ENCODE data around the gene GLB1L. TPM values are rescaled to one million over a fixed set of nuclear protein-coding genes. Genes with fewer than 3 reads are reported as not detected.
A peak's percentile ranks its signal among the peaks of the same experiment; 100 is the strongest.

GLB1L gene
- total and polyA plus RNA-seq, 4 experiments from 2014 or later, result 0.26 to 2.5 (median 1.1) TPM

GRCh38 chr2:219286436-219287115, 41.3 kb upstream of the GLB1L start:
- peaks cover 22 to 42% of the 10 kb centered on the region in 2 donors for H3K36me3 Mint-ChIP-seq
- peaks cover 6% of the 10 kb centered on the region for H3K4me1 ChIP-seq (ENCODE audit: insufficient read depth, low read length)
- peak in 1 of 5 donors; percentile 30 for DNase-seq
- H3K4me1 Mint-ChIP-seq, result peaks cover 0 to 11% (median 7%) of the 10 kb centered on the region in 4 donors
- H3K4me3 Mint-ChIP-seq, result no peak overlapping the region
- H3K4me3 ChIP-seq (ENCODE audit: low read length in 2 of 2), result no peak overlapping the region
- H3K27ac Mint-ChIP-seq, result peak overlapping the region in 5 of 7 donors; percentile 36 to 85 (median 47)
- H3K27me3 ChIP-seq (ENCODE audit: insufficient read depth, low read length), result no peaks in the 10 kb centered on the region
- CTCF ChIA-PET (ENCODE audit: partially characterized antibody), result interaction anchor here (1.1 to 14.0 kb wide), 4 partner anchors 7 to 115 kb away, joined by 4 to 208 read pairs (median 4); no protein-coding TSS in a partner anchor
- POLR2A ChIA-PET (ENCODE audit: partially characterized antibody), result interaction anchor here (1.0 to 1.3 kb wide), 5 partner anchors 8 to 110 kb away, joined by 3 to 4 read pairs (median 4); partner anchors contain the start of genes ABCB6, ANKZF1, ATG9A and CNPPD1
- H3K9me3 ChIP-seq (ENCODE audit: control insufficient read depth in 1 of 2, low read length in 2 of 2), result no peaks in the 10 kb centered on the region
- peaks cover 42% of the 10 kb centered on the region for H3K36me3 ChIP-seq (ENCODE audit: insufficient read depth, low read length)
- H3K9me3 Mint-ChIP-seq, result no peaks in the 10 kb centered on the region
- no peak overlapping the region for H3K27ac ChIP-seq (ENCODE audit: low read depth, low read length)
- no peaks in the 10 kb centered on the region for H3K27me3 Mint-ChIP-seq
- intact Hi-C loops (cut with micrococcal nuclease), result no loop called here

GRCh38 chr2:219285894-219286425, 40.7 kb upstream of the GLB1L start:
- intact Hi-C loops (cut with micrococcal nuclease), result no loop called here
- CTCF ChIA-PET (ENCODE audit: partially characterized antibody), result interaction anchor here (1.1 to 14.0 kb wide), 3 partner anchors 7 to 13 kb away, joined by 4 to 208 read pairs (median 4); no protein-coding TSS in a partner anchor
- Histone ChIP-seq H3K9me3 (ENCODE audit: control insufficient read depth in 1 of 2, low read length in 2 of 2) (no peaks in the 10 kb centered on the region), H3K4me1 (ENCODE audit: insufficient read depth, low read length) (peaks cover 7% of the 10 kb centered on the region), H3K36me3 (ENCODE audit: insufficient read depth, low read length) (peaks cover 48% of the 10 kb centered on the region), H3K4me3 (ENCODE audit: low read length in 2 of 2) (no peak overlapping the region), H3K27me3 (ENCODE audit: insufficient read depth, low read length) (no peaks in the 10 kb centered on the region), H3K27ac (ENCODE audit: low read depth, low read length) (no peak overlapping the region)
- Mint-ChIP-seq H3K36me3 (peaks cover 28 to 48% of the 10 kb centered on the region in 2 donors), H3K4me3 (no peak overlapping the region), H3K9me3 (no peaks in the 10 kb centered on the region), H3K4me1 (peaks cover 0 to 17% (median 13%) of the 10 kb centered on the region in 4 donors), H3K27me3 (no peaks in the 10 kb centered on the region), H3K27ac (peak overlapping the region in 2 of 7 donors; percentile 42 to 85)
- POLR2A ChIA-PET (ENCODE audit: partially characterized antibody), result interaction anchor here (1.0 to 10.9 kb wide), 6 partner anchors 9 to 67 kb away, joined by 3 to 338 read pairs (median 4); partner anchors contain the start of genes ABCB6, ANKZF1, ATG9A and TUBA4A
- peak in 1 of 5 donors; percentile 24 for DNase-seq

- Mint-ChIP-seq H3K4me1 (peaks cover 0 to 23% (median 16%) of the 10 kb centered on the region in 4 donors), H3K4me3 (no peak overlapping the region), H3K9me3 (no peaks in the 10 kb centered on the region), H3K27ac (peak overlapping the region in 2 of 7 donors; percentile 75 to 77), H3K27me3 (no peaks in the 10 kb centered on the region), H3K36me3 (peaks cover 30 to 53% of the 10 kb centered on the region in 2 donors)
- CTCF ChIA-PET (ENCODE audit: partially characterized antibody), result interaction anchor here (14.0 kb wide), 1 partner anchor 8 kb away, joined by 208 read pairs; no protein-coding TSS in a partner anchor
- H3K36me3 ChIP-seq (ENCODE audit: insufficient read depth, low read length), result peaks cover 53% of the 10 kb centered on the region
- no peak overlapping the region for H3K27ac ChIP-seq (ENCODE audit: low read depth, low read length)
- no peaks in the 10 kb centered on the region for H3K27me3 ChIP-seq (ENCODE audit: insufficient read depth, low read length)
- DNase-seq, result no peak
- intact Hi-C loops (cut with micrococcal nuclease), result no loop called here
- POLR2A ChIA-PET (ENCODE audit: partially characterized antibody), result interaction anchor here (1.0 to 10.9 kb wide), 3 partner anchors 10 to 67 kb away, joined by 3 to 338 read pairs (median 13); partner anchors contain the start of genes ABCB6, TUBA4A and TUBA4B
- H3K9me3 ChIP-seq (ENCODE audit: control insufficient read depth in 1 of 2, low read length in 2 of 2), result no peaks in the 10 kb centered on the region
- H3K4me1 ChIP-seq (ENCODE audit: insufficient read depth, low read length), result peaks cover 13% of the 10 kb centered on the region
- H3K4me3 ChIP-seq (ENCODE audit: low read length in 2 of 2), result no peak overlapping the region
Measured at GRCh38 chr2:219285373-219285735, 40.1 kb upstream of the GLB1L start.

GRCh38 chr2:219284501-219285372, 39.5 kb upstream of the GLB1L start:
- Mint-ChIP-seq H3K4me1 (peaks cover 3 to 29% (median 21%) of the 10 kb centered on the region in 4 donors), H3K9me3 (no peaks in the 10 kb centered on the region), H3K36me3 (peaks cover 33 to 59% of the 10 kb centered on the region in 2 donors), H3K27me3 (no peaks in the 10 kb centered on the region), H3K4me3 (no peak overlapping the region), H3K27ac (peak overlapping the region in 1 of 7 donors; percentile 48)
- Histone ChIP-seq H3K9me3 (ENCODE audit: control insufficient read depth in 1 of 2, low read length in 2 of 2) (no peaks in the 10 kb centered on the region), H3K4me1 (ENCODE audit: insufficient read depth, low read length) (peaks cover 19% of the 10 kb centered on the region), H3K36me3 (ENCODE audit: insufficient read depth, low read length) (peaks cover 53% of the 10 kb centered on the region), H3K27ac (ENCODE audit: low read depth, low read length) (no peak overlapping the region), H3K4me3 (ENCODE audit: low read length in 2 of 2) (no peak overlapping the region), H3K27me3 (ENCODE audit: insufficient read depth, low read length) (no peaks in the 10 kb centered on the region)
- intact Hi-C loops (cut with micrococcal nuclease), result no loop called here
- DNase-seq, result peak in 1 of 5 donors; percentile 35
- ChIA-PET POLR2A (ENCODE audit: partially characterized antibody) (interaction anchor here (2.9 to 10.9 kb wide), 2 partner anchors 11 to 33 kb away, joined by 13 to 338 read pairs; partner anchors contain the start of genes TUBA4A and TUBA4B), CTCF (ENCODE audit: partially characterized antibody) (interaction anchor here (1.4 to 14.0 kb wide), 3 partner anchors 9 to 65 kb away, joined by 3 to 208 read pairs (median 13); no protein-coding TSS in a partner anchor)

- peaks cover 9 to 42% (median 33%) of the 10 kb centered on the region in 4 donors for H3K4me1 Mint-ChIP-seq
- Histone ChIP-seq H3K4me1 (ENCODE audit: insufficient read depth, low read length) (peaks cover 31% of the 10 kb centered on the region), H3K27ac (ENCODE audit: low read depth, low read length) (no peak overlapping the region), H3K27me3 (ENCODE audit: insufficient read depth, low read length) (no peaks in the 10 kb centered on the region), H3K36me3 (ENCODE audit: insufficient read depth, low read length) (peaks cover 53% of the 10 kb centered on the region), H3K4me3 (ENCODE audit: low read length in 2 of 2) (no peak overlapping the region), H3K9me3 (ENCODE audit: control insufficient read depth in 1 of 2, low read length in 2 of 2) (no peaks in the 10 kb centered on the region)
- H3K9me3 Mint-ChIP-seq, result no peaks in the 10 kb centered on the region
- POLR2A ChIA-PET (ENCODE audit: partially characterized antibody), result interaction anchor here (0.6 to 10.9 kb wide), 6 partner anchors 9 to 52 kb away, joined by 3 to 338 read pairs (median 38); partner anchors contain the start of genes ANKZF1, ATG9A, GLB1L and STK16
- peaks cover 34 to 63% of the 10 kb centered on the region in 2 donors for H3K36me3 Mint-ChIP-seq
- CTCF ChIA-PET (ENCODE audit: partially characterized antibody), result interaction anchor here (1.0 to 14.0 kb wide), 4 partner anchors 10 to 123 kb away, joined by 3 to 208 read pairs (median 9); no protein-coding TSS in a partner anchor
- intact Hi-C loops (cut with micrococcal nuclease), result no loop called here
- peak overlapping the region in 5 of 7 donors; percentile 2 to 87 (median 57) for H3K27ac Mint-ChIP-seq
- peak overlapping the region in 1 of 8 donors; percentile 25 for H3K4me3 Mint-ChIP-seq
- peak in 1 of 5 donors; percentile 18 for DNase-seq
- no peaks in the 10 kb centered on the region for H3K27me3 Mint-ChIP-seq
Measured at GRCh38 chr2:219282943-219283581, 37.8 kb upstream of the GLB1L start.

GRCh38 chr2:219282375-219282774, 37.1 kb upstream of the GLB1L start:
- Histone ChIP-seq H3K36me3 (ENCODE audit: insufficient read depth, low read length) (peaks cover 53% of the 10 kb centered on the region), H3K27me3 (ENCODE audit: insufficient read depth, low read length) (no peaks in the 10 kb centered on the region), H3K27ac (ENCODE audit: low read depth, low read length) (no peak overlapping the region), H3K4me3 (ENCODE audit: low read length in 2 of 2) (no peak overlapping the region), H3K4me1 (ENCODE audit: insufficient read depth, low read length) (peaks cover 38% of the 10 kb centered on the region), H3K9me3 (ENCODE audit: control insufficient read depth in 1 of 2, low read length in 2 of 2) (no peaks in the 10 kb centered on the region)
- H3K4me3 Mint-ChIP-seq, result no peak overlapping the region
- no peaks in the 10 kb centered on the region for H3K9me3 Mint-ChIP-seq
- H3K36me3 Mint-ChIP-seq, result peaks cover 34 to 62% of the 10 kb centered on the region in 2 donors
- H3K27ac Mint-ChIP-seq, result peak overlapping the region in 6 of 7 donors; percentile 39 to 100 (median 74)
- POLR2A ChIA-PET (ENCODE audit: partially characterized antibody), result interaction anchor here (0.6 to 10.9 kb wide), 5 partner anchors 10 to 76 kb away, joined by 3 to 338 read pairs (median 64); partner anchors contain the start of genes ANKZF1, ATG9A, GLB1L and STK16
- intact Hi-C loops (cut with micrococcal nuclease), result no loop called here
- H3K27me3 Mint-ChIP-seq, result no peaks in the 10 kb centered on the region
- peaks cover 15 to 49% (median 40%) of the 10 kb centered on the region in 4 donors for H3K4me1 Mint-ChIP-seq
- CTCF ChIA-PET (ENCODE audit: partially characterized antibody), result interaction anchor here (1.2 to 14.0 kb wide), 4 partner anchors 11 to 123 kb away, joined by 3 to 208 read pairs (median 8); no protein-coding TSS in a partner anchor
- no peak for DNase-seq

Data from CD4-positive, alpha-beta memory T cell (primary cell).